HG03097 (cell line): ENCODE measurements around the gene HHAT.

Experiments
- ATAC-seq: cut with Tn5 transposase; IDR thresholded peaks from one replicate; pipeline ENCODE4 v1.9.1; 2021; ENCODE audit not compliant: unreplicated experiment, low FRiP score

HHAT gene

DNA sequence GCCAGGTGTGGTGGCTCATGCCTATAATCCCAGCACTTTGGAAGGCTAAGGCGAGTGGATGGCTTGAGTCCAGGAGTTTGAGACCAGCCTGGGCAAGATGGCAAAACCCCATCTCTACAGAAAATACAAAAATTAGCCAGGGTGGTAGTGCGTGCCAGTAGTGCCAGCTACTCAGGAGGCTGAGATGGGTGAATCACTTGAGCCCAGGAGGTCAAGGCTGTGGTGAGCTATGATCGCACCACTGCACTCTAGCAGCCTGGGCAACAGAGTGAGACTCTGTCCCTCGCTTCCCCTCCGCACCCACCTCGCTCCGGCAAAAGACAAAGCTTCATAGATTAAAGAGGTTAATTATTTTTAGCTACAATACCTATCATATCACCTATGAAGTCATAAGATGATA, 100.0 kb downstream of the HHAT start:
- no peak for ATAC-seq

DNA sequence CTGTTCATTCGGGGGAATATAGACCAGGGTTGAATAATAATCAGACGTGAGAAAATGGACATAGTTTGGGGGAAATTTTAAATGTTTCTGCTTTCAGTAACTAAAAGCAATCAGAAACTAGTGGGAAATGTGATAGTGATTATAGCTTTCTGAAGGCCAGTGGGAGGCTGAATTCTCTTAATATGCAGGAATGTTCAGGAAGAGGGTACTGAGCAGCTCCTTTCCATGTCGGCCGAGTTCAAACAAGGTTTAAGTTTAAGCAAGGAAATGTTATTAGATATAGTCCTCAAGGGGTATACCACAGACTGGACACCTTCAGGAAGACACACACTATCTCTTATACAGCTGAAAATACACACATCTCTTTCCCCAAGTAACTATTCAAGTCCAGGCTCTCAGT, 105.5 kb downstream of the HHAT start:
- no peak for ATAC-seq

DNA sequence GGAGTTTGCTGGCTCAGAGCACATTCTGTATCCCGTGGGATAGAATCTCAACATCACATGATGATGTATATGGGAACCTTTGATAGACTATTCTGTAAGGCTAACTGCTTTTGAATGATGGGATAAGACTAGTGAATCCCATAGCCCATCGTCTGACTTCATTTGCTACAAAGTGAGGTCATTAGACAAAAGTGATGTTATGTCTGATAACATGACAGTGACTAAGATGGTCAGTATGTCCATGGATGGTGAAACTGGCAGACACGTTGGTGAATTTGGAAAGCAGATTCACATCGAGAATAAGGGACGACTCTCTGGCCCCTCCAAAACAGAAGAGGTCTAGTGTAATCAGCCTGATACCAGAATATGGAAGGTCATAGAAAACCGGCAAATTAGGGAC, 108.4 kb downstream of the HHAT start:
- no peak for ATAC-seq

DNA sequence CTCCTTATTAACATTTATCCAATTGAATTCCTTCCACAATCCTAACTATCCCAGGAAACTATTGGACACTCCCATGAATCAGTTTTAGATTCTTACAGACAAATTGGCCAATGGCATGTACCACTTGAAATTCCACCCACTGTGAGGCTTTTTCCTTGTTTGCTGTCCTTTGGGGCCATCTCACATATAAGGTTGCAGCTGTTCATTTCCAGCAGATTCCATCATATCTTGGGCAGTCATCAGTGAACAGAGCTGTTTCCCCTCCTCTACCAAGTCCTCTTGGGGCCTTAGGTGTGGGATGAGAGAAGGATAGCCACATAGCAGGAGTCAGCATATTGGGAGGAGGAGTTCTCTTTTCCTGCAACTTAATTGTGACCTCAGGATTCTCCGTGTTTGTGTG, 109.1 kb downstream of the HHAT start:
- no peak for ATAC-seq

DNA sequence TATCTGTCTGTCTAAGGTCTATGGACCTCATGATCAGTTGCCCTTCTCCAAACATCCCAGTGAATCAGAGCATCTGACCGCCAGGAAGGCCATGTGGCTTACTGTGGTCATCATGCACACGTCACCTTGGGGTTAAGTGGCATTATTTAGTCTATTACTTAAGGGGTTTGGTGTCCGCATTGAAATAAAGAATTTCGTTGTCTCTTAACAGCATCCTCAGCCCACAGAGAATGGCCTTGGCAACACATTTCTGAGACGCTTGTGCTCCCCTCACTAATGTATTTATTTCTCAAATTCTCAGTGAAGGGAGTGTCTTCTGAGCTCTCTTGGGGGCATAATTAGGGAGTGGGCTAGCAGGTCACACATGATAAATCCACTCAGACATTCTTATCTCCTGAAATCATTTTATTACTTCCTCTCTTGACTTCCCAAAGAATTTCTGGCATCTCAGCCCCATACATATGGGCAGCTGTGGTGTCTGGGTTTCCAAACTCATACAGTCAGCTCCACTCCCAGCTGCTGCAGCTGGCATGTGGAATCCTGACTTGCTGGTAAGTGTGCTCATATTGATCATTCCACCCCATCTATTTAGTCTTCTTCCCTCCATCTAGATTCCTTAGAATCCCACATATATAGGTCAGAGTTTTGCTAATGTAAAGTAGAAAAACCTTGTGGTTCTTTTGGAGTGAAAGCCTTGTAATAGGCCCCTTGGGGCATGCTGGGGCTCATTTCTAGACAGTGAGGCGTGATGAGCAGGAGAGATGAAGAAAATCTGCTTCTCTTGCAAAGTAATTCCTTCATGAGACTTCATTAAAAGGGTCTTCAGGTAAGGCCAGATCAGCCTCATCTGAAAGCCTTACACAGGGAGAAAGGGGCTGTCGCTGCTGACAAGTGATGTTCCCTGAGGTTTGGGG, 110.5 kb downstream of the HHAT start:
- ATAC-seq = no peak

DNA sequence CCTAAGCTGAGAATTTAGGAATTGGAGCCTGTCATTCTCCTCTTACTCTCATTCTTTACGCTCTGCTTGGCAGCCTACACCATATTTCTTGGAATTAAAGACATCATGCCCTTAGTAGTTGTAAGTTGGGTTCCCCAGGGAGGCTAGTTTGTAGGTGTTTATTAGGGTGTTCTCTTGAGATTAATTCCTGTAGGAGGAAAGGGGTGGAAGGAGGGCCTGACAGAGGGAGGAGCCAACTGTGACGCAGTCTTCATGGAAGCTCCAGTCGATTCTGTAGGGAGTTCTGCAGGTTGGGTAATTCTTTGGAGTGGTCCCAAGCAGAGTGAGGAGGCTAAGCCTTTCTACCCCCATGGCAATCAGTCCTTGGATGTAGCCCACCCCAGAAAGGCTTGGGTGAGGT, 111.4 kb downstream of the HHAT start:
- no peak for ATAC-seq

DNA sequence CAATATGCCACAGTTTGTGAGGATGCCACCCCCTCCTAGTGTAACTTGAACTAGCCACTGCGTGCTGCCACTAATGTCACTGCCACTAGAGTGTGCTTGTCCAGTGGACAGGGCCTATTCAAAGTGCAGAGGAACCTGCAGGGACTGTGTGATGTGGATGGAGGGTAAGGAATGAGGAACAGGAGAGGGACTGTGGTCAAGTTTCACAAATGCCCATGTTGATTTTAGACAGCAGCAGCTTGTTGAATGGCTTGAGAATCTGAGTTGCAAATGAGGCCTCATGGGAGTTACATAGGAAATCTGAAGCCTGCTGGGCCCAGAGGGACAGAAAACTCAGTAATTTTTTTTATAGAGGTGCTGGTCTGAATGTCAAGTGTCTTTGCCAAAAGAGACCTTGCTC, 112.3 kb downstream of the HHAT start:
- ATAC-seq = no peak

DNA sequence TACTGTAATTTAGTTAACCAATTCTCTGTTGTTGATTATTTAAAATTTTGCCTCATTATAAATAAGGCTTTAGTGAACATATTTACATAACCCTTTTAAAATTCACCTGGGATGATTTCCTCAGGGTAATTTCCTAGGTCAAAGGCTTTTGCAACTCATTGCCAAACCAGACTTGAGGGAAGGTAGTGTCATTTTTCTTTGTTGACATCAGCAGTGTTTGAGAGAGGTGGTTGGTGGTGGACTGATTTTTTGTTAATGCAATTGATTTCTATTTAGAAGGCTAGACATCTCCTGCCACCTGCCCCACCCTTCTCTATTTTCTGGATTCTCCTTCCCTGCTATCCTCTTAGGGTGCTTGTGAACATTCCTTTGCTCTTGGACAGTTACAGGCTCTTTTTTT, 116.8 kb downstream of the HHAT start:
- ATAC-seq = no peak

DNA sequence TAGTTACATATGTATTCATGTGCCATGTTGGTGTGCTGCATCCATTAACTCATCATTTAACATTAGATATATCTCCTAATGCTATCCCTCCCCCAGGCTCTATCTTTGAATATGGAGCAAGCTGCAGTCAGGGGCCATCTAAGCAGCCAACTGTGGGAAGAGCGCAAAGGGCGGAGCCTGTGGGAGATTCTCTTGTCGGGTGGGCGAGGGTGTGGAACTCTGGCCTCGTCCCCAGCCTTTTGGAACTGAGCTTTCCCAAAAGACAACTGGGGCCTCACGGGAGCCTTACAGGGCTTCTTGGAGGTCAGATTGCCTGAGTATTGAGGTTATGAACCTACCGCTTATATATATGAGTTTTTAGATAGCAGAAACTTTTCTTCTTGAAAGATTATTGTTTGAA, 117.2 kb downstream of the HHAT start:
- ATAC-seq = no peak

DNA sequence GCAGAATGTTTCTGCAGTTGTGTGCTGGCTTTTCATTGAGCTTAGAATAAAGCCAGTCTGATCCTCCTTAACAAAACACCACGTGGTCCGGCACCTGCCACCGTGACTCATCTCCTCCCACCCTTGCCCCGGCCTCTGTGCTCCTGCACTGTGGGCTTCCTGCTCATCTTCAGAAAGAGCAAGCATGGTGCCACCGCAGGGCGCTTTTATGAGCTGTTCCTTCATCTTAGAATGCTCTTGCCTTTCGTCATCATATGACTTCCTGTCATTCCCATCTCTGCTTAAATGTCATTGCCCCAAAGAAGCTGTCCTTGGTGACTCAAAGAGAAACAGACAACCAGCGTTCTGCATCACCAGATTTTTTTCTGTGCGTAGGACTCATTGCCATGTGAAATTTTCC, 117.8 kb downstream of the HHAT start:
- ATAC-seq = no peak

DNA sequence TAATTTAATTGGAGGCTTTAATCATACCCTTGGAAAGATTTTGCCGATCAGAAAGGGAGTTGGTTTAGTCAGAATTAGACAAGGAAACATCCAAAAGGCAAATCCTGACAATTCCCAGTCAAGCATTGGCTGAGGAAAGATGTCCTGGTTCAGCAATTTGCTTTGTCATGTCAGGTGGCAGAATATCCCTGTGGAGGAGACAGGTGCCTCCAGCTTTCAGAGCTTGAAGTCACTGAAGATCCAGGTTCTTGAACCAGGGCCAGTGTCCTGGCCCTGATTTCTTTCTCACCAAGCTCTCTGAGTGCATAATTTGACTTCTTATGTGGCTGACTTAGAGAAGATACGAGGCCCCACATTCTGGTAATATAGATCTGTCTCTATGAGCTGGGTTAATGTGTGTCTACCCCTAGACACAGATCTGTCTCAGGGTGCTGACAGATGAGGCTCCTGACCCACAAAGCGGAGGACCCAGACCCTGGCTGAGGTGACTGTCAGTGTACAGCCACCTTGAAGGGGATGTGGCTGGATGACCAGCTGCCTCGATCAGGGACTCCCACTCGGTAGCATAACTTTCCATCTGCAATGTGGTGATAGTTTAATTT, 118.9 kb downstream of the HHAT start:
- no peak for ATAC-seq

DNA sequence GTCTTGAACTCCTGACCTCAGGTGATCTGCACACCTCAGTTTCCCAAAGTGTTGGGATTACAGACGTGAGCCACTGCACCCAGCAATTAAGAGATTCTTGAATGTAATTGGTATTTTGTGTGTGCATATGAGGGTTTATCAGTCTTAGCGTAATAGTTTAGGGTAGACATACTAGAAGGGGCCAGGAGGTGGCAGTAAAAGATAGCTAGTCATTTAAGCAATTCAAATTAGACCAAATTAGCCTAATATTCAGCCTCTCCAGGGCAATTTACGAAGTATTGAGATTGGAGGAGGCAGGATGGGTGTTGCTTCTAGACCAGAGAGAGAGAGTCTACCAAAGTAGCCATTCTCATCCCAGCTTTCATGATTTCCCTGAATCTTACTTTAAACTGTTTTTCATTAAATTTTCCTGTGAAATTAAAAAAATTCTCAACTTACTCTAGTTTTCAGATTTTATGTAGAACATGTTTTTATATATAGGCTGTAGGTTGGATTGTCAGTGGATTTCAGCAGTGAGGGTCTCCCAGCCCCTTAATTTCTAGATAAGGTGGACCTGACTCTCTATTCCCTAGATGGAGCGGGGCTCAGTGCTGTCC, 119.7 kb downstream of the HHAT start:
- no peak for ATAC-seq

DNA sequence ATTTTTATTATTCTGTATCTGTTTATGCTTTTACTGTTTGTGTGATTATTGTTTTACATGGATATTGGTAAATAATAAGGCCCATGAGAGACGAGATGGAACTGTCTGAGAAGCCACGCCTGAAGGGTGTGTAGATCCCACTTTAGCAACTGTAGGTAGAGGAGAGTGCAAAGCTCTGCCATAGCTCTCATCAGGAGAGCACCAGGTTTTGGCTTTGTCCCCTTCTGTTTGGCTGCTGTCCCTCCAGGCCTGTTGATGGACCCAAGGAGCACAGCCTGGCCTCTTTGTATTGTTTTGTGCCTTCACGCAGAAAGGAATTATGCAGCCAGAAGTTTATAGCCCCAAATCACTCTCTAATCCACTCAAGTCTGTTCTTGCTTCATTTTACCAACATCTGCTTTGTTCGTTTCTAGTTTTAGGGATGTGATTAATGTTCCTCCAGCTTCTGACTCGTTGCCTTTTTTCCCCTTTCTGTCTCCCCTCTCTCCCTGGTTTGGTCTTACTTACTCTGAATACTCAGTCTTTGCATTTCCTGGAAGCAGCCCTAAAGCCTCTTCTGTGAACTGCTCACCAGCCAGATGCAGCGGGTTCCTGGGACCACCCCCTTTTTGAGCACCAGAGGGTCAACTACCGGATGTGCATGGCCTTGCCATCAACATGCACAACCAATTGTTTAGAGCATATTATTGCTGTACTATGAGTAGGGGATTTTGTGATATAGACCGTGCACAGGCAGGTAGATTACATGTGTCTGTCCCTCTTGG, 127.3 kb downstream of the HHAT start:
- ATAC-seq = no peak

DNA sequence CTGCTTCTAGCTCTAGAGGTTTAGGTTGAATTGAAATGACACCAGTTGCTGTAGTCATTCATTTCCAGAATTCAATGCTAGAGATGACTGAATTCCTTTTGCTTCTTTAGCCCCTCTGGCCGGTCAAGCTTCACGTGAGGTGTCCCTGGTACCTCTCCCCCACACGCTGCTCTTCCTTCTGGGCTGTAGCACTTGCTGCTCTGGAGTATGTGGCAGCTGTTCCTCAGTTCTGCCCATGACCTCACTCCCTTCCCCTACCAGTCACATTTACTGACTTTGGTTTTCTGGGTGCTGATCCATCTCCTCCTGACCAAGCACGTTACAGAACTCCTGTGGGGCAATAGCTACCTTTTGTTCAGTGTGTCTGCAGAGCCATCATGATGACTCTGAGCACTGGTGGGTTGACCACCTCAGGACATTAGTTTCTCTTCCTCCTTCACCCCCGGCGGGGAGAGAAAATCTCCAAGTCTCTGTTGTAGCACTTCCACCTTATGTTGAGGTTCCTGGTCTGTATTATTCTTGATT, 128.1 kb downstream of the HHAT start:
- no peak for ATAC-seq

DNA sequence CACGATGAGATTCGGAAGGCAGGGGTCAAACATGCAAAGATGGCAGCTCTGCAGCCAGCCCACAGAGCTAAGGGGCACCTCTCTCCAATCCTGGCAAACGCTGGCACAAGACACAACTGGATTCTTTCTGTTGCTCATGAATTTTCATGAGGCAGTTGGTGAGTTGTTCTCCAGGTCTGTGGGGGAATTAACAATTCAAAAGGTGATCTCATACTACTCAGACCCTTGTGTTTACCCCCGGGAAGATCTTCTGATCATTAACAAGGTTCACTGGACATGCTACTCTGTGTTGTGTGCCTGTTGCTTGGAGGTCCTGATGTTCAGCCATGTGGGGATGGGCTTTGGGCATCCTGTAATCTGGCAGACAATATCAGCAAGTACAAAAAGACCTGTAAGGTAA, 128.9 kb downstream of the HHAT start:
- no peak for ATAC-seq

DNA sequence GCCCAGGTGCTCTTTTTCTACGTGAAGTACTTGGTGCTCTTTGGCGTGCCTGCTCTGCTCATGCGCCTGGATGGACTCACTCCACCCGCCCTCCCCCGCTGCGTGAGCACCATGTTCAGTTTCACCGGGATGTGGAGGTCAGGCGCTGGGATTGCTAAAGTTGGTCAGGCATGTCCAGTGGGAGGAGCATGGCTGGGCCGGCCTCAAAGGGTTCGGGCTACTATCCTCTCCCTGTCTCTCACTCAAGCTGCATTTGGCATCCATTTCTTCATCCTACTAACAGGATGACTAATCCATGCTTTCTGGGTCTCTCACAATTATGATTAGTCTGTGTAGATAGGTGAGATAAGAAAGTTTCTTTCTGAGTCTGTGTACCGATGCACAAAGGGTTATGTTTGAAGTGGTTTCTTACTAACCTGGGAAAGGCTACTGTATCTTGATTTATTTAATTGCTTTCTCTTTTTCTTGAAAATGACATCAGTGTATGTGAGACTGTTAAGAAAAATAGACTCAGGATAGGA, 135.9 kb downstream of the HHAT start:
- no peak for ATAC-seq

DNA sequence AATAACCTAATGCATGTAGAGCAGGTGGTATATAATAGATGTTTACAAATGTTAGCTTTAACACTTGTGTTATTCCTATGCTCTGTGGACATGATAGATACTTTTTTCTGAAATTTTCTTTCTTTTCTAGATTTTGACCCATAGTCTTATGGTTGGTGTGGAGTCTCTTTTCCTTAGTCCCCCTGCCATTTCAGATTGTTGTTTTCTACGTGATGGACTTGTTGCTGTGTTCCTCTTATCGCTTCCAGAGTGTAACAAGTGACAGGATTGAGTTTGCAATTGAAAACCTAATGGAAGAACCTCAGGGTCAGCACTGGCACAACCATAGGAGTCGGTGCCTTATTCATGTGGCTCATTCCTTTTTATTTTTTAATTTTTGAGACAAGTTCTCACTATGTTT, 136.4 kb downstream of the HHAT start:
- no peak for ATAC-seq

DNA sequence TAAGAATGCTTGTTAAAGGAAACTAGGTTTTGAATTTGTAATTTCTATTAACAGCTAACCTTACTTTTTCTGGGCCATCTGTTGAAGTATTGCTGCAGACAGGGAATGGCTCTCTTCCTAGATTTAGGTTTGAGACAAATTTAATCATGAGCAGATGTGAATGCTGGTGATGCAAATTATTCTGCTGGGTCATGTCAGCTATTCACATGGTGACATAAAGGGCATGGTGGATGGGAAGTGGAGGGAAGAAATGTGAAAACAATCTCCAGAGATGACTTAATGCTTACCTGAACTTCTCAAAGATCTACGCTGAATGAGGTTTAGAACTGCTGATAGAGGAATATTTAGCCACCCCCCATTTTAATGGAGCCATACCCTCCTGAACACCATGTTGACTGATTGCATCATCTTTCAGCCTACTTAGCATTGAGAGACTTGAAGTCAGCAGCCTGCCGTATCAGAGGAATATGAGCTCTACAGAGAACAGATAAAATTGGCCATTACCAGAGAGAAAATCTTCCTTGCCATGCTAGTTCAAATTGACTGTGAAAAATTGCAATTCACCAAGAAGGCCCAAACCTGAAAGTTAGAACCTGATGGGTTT, 138.8 kb downstream of the HHAT start:
- no peak for ATAC-seq

DNA sequence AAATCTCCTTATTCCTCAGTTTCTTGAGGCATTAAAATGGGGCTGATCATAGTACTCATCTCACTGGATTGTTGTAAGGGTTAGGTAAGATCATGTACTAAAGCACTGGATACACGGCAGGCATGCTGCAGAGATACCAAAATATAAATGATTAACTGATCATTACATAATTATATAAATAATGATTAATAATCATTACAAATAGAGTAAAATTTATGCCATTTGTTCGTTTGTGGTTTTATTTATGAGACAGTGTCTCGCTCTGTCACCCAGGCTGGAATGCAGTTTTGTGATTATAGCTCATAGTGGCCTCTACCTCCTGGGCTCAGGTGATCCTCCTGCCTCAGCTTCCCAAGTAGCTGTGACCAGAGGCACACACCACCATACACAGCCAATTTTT, 140.7 kb downstream of the HHAT start:
- no peak for ATAC-seq

DNA sequence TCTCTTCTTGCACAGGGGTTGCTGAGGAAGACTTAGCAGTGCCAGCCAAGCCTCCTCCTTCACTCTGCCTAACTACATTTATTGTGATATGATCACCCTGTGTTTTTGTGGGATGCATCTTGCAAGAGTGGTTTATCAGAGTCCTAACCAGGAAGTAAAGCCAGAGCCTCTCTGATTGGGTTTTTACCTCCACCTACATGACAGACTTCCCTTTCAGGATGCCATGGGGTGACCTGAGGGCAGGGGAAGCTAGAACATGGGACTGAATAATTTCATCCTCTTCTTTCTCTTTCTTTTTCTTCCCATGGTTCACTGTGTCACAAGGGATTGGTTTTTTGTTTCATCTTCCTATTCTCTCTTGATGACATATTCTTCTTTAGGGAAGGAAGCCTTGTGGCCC, 146.6 kb downstream of the HHAT start:
- no peak for ATAC-seq
